ENCODE results near the gene LRRC2. TPM values are rescaled to one million over a fixed set of nuclear protein-coding genes. Genes with fewer than 3 reads are reported as not detected.

LRRC2 gene
- total and polyA plus RNA-seq, 2 donors (not counting 3 experiments of a cell fraction or from before 2014, with no cell fraction given): 0.14 to 0.73 TPM

GRCh38 chr3:46477145-46477544 lies 89.0 kb downstream of the LRRC2 start:
- dilution Hi-C loops (cut with MboI; ENCODE audit: extremely low pct_ligation_motif_present, low sequenced_read_pairs): no loop called here
- no peak overlapping the region for H2AFZ ChIP-seq (ENCODE audit: low read depth, low read length)

More at GRCh38 chr3:46477145-46477544, 89.0 kb downstream of the LRRC2 start:
- CTCF ChIA-PET: no interaction called here
- Histone ChIP-seq H3K4me3 (replicated peaks in 1 of 3; ENCODE audit: insufficient read depth in 1 of 3, low read depth in 1 of 3, low read length in 3 of 3) (no peak overlapping the region), H4K20me1 (replicated peaks; ENCODE audit: control insufficient read depth, extremely low read depth, insufficient read depth, low read length) (no peaks in the 10 kb centered on the region), H3K9me1 (replicated peaks; ENCODE audit: control insufficient read depth, extremely low read depth, insufficient read depth, low read length) (no peaks in the 10 kb centered on the region), H3K27ac (ENCODE audit: insufficient read depth, low read depth, low read length) (no peak overlapping the region), H3K79me2 (ENCODE audit: control insufficient read depth, insufficient read depth, low read length) (no peaks in the 10 kb centered on the region), H3K9me3 (replicated peaks; ENCODE audit: control insufficient read depth, insufficient read depth, low read length) (no peaks in the 10 kb centered on the region), H3K9ac (replicated peaks; ENCODE audit: extremely low read depth, insufficient read depth, low read length) (no peak overlapping the region), H3K36me3 (ENCODE audit: control insufficient read depth in 2 of 2, extremely low read depth in 1 of 2, insufficient read depth in 2 of 2, low read length in 2 of 2) (no peaks in the 10 kb centered on the region), H3K4me2 (ENCODE audit: insufficient read depth, low read length) (no peak overlapping the region), H3K27me3 (ENCODE audit: control insufficient read depth in 2 of 2, insufficient read depth in 2 of 2, low read length in 2 of 2) (peaks cover 5 to 8% of the 10 kb centered on the region in 2 experiments), H3K4me1 (ENCODE audit: control insufficient read depth, extremely low read depth, insufficient read depth, low read length) (no peaks in the 10 kb centered on the region)
- BruUV-seq (replicated peaks): no TSS peak
- intact Hi-C loops (cut with micrococcal nuclease): no loop called here
- POLR2A ChIA-PET: no interaction called here
- FAIRE-seq (no peak), DNase-seq (ENCODE audit: low read depth, low spot score) (no peak)
- TF ChIP-seq MAX (IDR thresholded peaks at IDR 0.05; ENCODE audit: insufficient read depth, insufficient read length) (no peak), GATA2 (IDR thresholded peaks at IDR 0.05; ENCODE audit: insufficient read depth, insufficient read length, low read depth, low read length) (no peak), CTCF (IDR thresholded peaks at IDR 0.05; ENCODE audit: extremely low read depth in 1 of 2, insufficient read depth in 1 of 2, low read depth in 1 of 2, low read length in 2 of 2) (no peak), EZH2 (IDR thresholded peaks at IDR 0.05; ENCODE audit: borderline replicate concordance, low read depth, low read length, severe bottlenecking) (no peak), JUN (IDR thresholded peaks at IDR 0.05; ENCODE audit: borderline replicate concordance, insufficient read depth, insufficient read length, low read depth) (no peak), MYC (IDR thresholded peaks at IDR 0.05; ENCODE audit: low read depth, low read length) (no peak), FOS (IDR thresholded peaks at IDR 0.05; ENCODE audit: borderline replicate concordance, insufficient read depth, low read length) (no peak), POLR2AphosphoS5 (IDR thresholded peaks at IDR 0.05; ENCODE audit: insufficient read depth, low read depth, low read length) (no peak)
